NCI-H774 (cell line): ENCODE data around the gene OXSR1.
"Not testable (repeated sequence)": the region's sequence is repeated elsewhere in the genome, so short reads cannot be mapped to it uniquely, and the experiment has no call there.

Experiments used
- DNase-seq: peaks from one replicate; lab custom pipeline; 2025; lab: John Stamatoyannopoulos, UW

Gene OXSR1

DNA sequence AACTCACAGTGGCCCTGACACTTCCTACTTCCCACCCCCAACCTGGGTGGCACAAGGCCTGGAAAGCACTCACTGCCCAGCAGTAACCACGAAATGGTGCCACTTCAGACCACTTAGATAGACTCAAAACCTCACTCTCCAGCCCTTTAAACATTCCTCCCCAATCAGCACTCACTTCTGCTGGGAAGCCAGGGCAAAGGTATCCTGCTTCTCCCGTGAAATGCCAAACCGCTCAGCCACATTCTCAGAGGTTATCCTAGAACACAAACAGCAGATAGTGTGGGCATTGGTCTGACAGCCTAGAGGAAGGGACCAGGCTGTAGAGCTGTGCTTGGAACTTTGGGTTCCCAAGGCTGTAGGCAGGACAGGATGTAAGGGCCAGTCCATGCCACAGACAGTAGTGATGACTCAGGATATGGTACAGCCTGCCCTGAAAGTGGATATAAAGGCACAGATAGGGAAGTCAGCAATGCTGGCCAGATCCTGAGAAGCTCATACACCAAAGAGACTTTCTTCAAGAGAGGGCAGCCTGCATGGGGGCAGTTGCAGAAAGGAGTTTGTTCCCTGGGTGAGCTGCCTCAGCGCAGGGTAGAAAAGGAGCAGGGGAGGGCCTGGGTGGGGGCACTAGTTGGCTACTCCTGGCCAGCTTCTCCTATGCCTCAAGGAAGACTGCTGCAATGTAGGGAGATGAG is 37.6 kb upstream of the OXSR1 start:
- DNase-seq, result no peak

DNA sequence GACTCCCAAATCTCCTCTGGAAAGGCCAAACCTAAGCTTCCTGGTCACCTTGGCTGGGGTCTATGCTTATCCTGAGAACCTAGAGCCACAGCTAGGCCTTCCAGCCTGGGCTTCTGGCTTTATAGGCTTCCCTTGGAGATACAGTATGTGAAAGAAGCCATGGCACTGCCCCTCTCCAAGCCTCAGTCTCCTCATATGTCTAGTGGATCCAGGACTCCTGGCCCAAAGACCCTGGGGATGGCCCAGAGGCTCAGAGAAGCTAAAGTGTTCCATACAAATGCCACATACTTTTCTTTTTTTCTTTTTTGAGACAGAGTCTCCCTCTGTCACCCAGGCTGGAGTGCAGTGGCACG is 37.1 kb upstream of the OXSR1 start:
- DNase-seq, result no peak

DNA sequence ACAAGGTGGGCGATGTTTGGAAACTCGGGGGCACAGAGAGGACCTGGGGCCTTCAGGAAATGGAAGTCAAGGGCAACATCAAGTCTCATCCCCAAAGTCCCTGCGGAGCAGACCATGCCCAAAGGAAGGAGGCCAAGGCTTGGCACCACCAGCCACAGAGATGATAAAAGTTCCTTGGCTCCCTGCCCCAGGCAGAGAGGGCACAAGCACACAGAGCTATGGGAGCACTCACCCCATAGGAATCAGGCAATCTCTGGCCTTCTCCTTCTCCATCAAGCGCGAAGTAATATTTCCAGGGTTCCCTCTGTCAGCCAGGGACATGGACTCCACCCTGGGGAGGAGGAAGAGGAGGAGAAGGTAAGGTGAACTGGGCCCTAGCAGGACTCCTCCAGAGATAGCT is 36.3 kb upstream of the OXSR1 start:
- no peak for DNase-seq

DNA sequence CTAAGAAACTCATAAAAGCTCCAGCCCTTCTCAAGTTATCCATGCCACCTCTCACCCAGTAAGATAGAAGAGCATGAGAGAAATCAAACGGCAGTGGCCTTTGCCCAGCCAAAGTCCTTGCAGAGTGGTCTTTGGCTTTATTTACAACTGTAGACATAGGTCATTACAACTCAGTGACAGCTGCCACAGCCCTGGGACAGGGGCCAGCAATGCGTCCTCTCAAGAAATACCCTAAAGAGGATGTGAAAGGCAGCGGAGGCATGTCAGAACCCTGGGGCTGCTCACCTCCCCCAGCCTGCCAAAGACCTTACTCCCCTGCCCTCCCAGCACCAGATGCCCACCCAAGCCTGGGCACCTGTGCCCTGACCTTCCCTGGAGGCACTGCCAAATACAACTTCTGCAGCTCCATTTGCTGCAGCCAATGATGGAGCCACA is 34.7 kb upstream of the OXSR1 start:
- DNase-seq, result no peak

DNA sequence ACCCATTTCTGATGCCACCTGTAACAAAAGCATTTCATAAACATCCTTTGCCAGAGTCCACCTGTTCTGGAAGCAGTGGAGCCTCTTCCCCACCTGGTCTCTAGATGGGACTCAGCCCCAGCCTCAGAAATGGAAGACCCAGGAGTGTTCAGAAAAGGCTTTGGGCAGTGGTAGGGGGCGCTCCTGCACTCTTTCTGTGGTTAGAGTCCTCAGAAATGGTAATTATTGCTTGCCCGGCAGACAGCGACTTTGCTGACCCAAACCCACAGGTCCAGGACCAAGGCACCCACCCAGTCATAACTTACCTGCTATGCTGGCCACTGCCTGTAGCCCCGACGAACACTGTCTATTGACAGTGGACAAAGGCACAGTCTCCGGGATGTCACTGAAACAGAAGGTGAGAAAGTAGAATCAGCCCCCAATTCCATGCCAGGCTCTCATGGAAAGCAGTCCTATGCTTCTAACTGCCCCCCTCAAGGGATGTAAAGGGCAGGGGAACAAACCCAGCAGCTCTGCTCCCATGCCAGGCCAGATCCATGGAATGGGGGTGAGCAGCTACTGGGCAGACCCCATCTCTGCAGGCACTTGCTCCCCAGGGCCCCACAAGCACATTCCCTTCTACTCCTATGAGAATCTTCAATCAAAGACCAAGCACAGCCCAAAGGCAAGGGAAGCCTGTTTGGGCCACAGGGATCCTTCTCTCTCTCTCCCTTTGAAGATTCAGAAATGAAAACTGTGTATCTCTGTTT is 33.5 kb upstream of the OXSR1 start:
- DNase-seq, result no peak

DNA sequence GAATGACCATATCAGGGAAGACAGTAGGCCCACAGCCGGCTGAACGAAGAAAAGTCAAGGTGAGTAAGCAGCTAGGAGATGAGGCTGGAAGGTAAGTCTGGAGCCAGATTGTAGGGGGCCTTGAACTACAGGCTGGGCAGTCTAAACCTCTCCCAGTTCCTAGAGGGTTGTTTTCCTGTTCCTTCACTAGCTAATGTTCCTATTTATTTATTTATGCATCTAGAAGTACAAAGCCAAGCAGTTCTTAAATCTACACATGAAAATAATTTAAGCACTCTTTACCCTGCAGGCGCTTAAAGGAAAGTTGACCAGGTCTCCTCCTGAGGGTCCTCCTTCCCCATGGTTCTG is 32.2 kb upstream of the OXSR1 start:
- DNase-seq, result no peak

DNA sequence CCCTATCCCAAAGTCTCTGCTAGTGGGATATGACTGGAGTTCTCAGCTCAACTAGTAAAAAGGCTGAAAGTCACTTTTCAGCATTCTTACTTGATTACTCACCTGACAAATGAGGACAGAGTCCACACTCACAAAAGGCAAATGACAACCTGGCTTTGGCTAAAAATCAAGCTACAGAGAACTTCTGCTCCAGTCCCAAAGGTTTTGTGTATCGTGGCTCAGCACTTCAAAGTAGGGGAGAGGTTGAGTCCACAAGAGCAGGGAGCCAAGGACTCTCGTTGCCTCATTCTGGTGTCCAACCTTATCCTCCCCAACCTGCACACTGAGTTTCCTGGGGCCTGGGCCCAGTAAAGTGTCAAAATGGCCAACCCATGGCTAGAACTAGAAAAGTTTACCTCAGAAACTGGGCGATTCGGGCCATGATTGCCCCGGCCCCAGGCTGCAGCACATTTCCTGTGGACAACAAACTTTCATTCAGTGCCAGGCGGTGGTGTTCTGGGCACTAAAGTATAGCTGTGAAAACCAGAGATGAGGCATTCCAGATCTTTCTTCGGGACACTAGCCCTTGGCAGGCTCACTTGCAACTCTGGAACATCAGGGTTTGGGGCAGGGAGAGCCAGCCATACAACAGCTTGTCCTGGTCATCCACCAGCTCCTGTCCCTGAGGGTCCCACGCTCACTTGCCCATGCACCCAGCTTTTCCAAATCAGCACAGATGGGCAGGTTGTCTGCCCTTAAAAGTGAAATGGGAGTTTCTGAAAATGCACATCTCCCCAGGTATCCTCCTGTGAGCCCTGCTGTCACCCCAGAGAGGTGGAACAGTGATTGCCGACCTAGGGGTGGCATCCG is 31.6 kb upstream of the OXSR1 start:
- DNase-seq, result no peak

DNA sequence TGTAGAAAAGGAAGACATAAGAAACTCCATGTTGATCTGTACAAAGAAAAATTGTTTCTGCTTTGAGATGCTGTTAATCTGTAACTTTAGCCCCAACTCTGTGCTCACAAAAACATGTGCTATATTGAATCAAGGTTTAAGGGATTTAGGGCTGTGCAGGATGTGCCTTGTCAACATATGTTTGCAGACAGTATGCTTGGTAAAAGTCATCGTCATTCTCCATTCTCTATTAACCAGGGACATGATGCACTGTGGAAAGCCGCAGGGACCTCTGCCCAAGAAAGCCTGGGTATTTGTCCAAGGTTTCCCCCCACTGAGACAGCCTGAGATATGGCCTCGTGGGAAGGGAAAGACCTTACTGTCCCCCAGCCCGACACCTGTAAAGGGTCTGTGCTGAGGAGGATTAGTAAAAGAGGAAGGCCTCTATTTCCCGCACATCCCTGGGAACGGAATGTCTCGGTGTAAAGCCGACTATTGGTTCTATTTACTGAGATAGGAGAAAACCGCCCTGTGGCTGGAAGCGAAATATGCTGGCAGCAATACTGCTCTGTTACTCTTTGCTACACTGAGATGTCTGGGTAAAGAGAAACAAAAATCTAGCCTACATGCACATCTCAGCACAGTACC is 30.7 kb upstream of the OXSR1 start:
- DNase-seq, result not testable (repeated sequence)

DNA sequence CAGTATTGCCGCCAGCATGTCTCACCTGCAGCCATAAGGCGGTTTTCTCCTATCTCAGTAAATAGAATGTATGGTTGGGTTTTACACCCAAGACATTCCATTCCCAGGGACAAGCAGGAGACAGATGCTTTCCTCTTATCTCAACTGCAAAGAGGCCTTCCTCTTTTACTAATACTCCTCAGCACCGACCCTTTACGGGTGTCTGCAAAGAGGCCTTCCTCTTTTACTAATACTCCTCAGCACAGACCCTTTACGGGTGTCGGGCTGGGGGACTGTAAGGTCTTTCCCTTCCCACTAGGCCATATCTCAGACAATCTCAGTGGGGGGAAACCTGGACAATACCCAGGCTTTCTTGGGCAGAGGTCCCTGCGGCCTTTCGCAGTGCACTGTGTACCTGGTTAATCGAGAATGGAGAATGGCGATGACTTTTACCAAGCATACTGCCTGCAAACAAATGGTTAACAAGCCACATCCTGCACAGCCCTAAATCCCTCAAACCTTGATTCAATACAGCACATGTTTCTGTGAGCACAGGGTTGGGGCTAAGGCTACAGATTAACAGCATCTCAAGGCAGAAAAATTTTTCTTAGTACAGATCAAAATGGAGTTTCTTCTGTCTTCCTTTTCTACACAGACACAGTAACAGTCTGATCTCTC is 29.6 kb upstream of the OXSR1 start:
- DNase-seq, result not testable (repeated sequence)

DNA sequence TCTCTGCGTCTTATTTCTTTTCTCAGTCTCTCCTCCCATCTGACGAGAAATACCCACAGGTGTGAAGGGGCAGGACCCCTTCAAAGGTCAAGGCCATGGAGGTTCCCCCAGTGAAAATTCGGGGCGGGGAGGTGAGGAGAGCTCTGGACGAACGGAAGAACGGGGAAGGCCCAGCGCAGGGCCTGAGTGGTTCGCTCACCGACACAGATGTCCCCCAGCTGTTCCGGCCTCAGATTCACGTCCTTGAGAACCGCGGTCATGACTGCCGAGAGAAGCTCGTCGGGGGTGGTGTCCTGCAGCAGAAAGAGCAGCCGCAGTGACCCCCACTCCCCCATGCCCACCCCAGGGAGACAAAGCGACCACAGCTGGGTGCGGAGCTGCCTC is 29.0 kb upstream of the OXSR1 start:
- no peak for DNase-seq

DNA sequence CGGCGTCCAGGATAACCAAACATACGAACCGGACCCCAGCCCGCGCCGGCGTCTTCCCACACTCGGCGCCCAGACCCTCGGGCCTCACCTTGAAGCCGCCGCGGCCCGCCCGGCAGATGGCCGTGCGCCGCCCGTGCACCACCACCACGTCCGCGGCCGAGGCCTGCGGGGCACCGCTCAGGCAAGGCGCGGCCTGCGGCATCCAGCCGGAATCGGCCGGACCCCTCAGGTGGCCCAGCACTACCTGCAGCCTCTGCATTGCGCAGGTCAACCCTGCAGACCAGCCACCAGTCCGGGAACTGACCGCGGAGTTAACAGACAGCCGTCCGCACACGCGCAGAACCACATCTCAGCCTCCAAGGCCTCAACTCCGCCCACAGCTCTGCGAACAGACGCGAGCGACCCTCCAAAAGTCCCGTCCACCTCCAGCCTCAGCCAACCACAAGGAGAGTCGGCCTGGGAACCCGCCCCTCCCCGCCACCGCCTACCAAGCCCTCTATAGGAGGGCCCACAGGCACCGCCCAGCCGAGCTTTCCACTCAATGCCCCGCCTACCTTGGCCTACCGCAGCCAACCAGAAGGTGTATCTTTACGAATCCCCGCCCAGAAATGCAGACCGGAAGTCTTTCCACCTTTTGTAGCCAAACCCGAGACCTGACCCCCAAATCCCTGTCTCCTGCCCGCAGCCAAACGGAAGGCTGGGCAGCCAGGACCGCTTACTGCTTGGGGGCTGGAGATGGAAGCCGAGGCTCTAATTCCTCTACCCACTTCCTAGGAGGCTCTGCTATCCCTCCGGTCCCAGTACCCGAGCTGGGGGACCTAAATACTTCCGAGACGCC is 28.3 kb upstream of the OXSR1 start, which contains the start of gene ACAA1:
Gene ACAA1 (minus strand): TSS at position 351 of the 838 bp plus-strand sequence. CDS start 92 bp downstream, at position 259.
- DNase-seq, result peak; percentile 89

DNA sequence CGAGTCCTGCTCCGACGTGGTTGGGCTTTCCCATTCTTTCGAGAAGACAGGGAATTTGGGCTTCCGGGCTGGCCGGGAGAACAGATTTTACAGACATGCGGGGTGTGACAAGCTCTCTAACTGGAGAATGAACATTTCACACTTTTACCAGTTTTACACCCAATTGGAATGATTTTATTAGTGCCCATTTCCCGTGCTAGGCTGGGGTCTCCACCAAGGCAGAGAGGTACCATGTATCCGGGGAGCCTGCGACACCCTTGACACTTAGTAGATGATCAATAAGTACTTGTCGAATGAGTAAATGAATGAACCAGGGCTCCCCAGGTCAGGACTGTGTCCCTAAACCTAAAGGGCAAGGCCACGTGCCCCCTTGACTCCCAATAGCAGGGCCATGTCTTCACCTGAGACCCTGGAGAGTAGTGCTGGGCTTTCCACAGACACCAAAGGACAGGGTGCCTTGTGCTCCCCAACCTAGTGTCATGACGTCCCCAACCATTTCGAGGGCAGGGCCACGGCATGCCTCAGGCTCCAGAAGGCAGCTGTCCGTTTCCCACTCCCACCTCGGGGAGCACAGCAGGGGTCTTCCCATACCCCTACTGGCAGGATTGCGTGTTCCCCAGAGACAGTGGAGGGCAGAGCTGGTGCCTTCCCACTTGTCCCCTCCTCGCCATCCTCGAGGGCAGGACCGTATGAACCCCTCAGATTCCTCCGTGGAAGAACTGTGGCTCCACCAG is 27.6 kb upstream of the OXSR1 start:
- no peak for DNase-seq

DNA sequence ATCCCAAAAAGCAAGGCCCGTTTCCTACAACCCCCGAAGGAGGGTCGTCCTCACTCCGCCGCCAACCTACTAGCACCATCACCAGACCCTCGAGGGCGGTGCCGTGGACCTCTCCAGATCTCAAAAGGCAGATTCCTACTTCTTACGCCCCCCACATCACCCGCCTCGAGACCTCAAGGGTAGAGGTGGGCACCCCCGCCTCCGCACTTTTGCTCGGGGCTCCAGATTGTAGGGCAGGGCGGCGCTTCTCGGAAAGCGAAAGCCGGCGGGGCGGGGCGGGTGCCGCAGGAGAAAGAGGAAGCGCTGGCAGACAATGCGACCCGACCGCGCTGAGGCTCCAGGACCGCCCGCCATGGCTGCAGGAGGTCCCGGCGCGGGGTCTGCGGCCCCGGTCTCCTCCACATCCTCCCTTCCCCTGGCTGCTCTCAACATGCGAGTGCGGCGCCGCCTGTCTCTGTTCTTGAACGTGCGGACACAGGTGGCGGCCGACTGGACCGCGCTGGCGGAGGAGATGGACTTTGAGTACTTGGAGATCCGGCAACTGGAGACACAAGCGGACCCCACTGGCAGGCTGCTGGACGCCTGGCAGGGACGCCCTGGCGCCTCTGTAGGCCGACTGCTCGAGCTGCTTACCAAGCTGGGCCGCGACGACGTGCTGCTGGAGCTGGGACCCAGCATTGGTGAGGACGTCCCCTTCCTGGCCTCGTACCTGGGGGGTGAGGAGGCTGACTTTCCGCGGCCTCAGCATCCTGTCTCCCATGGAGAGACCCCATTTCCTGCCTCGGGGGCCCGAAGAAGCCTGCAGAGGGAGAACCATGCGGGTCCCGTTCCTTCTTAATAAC is 26.8 kb upstream of the OXSR1 start, which contains the start of gene MYD88:
Gene MYD88 (plus strand): TSS at position 313 of the 842 bp plus-strand sequence. CDS start 40 bp downstream, at position 353.
- DNase-seq, result peak; percentile 4

DNA sequence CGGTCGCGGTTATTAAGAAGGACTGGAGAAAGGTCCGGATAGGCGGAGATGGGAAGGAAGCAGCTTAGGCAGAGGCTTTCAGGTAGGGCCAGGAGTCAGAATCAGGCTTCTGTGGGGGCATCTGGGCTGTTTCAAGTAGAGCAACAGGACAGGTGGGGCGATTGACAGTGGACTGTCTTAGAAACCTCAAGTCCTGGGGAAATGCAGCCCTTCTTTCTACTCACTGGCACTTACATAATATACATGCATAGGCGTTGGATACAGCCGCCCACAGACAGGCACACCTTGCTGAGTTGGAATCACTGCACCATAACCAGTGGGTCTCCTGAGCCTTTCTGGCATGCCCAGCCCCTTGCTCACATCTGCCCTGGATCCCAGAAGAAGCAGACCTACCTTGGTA is 26.1 kb upstream of the OXSR1 start:
- no peak for DNase-seq

DNA sequence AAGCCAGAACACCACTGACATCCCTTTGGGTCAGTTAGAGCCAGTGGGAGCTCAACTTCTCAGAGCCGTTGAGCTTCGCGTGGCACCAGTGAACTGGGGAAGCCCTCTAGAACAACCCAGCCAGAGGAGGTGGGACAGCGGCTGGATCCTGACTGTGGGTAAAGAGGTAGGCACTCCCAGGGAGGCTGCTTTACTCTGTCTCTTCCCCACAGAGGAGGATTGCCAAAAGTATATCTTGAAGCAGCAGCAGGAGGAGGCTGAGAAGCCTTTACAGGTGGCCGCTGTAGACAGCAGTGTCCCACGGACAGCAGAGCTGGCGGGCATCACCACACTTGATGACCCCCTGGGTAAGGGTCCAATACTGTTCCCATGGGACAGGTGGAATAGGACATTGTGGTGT is 25.7 kb upstream of the OXSR1 start:
- no peak for DNase-seq

DNA sequence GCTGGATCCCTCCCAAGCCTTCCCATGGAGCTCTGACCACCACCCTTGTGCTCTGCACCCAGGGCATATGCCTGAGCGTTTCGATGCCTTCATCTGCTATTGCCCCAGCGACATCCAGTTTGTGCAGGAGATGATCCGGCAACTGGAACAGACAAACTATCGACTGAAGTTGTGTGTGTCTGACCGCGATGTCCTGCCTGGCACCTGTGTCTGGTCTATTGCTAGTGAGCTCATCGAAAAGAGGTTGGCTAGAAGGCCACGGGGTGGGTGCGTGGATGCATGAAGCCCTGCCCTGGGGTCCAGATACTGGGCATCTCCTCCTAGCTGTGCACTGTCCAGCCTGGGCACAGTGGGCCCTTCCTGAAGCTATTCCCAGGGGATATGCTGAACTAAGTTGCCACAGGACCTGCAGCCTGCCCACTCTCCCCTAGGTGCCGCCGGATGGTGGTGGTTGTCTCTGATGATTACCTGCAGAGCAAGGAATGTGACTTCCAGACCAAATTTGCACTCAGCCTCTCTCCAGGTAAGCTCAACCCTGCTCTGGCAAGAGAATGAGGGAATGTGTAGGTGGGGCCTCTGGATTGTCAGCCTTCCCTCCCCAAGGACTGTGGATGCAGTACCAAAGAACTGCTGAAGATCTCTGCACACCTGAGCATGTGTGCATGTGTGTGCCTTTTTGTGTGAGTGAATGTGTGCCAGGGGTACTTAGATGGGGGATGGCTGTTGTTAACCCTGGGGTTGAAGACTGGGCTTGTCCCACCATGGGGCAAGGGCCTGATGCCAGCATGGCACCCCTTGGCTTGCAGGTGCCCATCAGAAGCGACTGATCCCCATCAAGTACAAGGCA is 24.8 kb upstream of the OXSR1 start:
- DNase-seq, result no peak

DNA sequence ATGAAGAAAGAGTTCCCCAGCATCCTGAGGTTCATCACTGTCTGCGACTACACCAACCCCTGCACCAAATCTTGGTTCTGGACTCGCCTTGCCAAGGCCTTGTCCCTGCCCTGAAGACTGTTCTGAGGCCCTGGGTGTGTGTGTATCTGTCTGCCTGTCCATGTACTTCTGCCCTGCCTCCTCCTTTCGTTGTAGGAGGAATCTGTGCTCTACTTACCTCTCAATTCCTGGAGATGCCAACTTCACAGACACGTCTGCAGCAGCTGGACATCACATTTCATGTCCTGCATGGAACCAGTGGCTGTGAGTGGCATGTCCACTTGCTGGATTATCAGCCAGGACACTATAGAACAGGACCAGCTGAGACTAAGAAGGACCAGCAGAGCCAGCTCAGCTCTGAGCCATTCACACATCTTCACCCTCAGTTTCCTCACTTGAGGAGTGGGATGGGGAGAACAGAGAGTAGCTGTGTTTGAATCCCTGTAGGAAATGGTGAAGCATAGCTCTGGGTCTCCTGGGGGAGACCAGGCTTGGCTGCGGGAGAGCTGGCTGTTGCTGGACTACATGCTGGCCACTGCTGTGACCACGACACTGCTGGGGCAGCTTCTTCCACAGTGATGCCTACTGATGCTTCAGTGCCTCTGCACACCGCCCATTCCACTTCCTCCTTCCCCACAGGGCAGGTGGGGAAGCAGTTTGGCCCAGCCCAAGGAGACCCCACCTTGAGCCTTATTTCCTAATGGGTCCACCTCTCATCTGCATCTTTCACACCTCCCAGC is 24.0 kb upstream of the OXSR1 start:
- no peak for DNase-seq

DNA sequence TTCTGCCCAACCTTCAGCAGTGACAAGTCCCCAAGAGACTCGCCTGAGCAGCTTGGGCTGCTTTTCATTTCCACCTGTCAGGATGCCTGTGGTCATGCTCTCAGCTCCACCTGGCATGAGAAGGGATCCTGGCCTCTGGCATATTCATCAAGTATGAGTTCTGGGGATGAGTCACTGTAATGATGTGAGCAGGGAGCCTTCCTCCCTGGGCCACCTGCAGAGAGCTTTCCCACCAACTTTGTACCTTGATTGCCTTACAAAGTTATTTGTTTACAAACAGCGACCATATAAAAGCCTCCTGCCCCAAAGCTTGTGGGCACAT is 23.4 kb upstream of the OXSR1 start:
- DNase-seq, result no peak
